Activated naive CD8-positive, alpha-beta T cell treated with anti-CD3 and anti-CD28 coated beads, Interleukin-2, amount 50 U/mL, for 24 hours (primary cell): ENCODE results near the gene RTRAF.

ENCODE experiments used
- ATAC-seq: fragments of 150-1000 bp; cut with Tn5 transposase; one replicate; pipeline ENCODE4 v1.10.0; 2021
- DNase-seq: peaks from one replicate; pipeline ENCODE4 v3.0.0; 2021
- H3K27ac Mint-ChIP-seq: one replicate; pipeline ENCODE4 v1.8.0; 2021; ENCODE audit warnings: mild to moderate bottlenecking, mixed read lengths
- H3K27me3 Mint-ChIP-seq: one replicate; pipeline ENCODE4 v1.8.0; 2021; ENCODE audit warnings: mixed read lengths
- H3K36me3 Mint-ChIP-seq: one replicate; pipeline ENCODE4 v1.8.0; 2021; ENCODE audit warnings: low read depth, mixed read lengths
- H3K4me1 Mint-ChIP-seq: one replicate; pipeline ENCODE4 v1.8.0; 2021; ENCODE audit warnings: mixed read lengths
- H3K4me3 Mint-ChIP-seq: one replicate; pipeline ENCODE4 v1.8.0; 2021; ENCODE audit warnings: mild to moderate bottlenecking, moderate library complexity, mixed read lengths
- H3K9me3 Mint-ChIP-seq: one replicate; pipeline ENCODE4 v1.8.0; 2021; ENCODE audit warnings: mixed read lengths

The RTRAF gene

DNA sequence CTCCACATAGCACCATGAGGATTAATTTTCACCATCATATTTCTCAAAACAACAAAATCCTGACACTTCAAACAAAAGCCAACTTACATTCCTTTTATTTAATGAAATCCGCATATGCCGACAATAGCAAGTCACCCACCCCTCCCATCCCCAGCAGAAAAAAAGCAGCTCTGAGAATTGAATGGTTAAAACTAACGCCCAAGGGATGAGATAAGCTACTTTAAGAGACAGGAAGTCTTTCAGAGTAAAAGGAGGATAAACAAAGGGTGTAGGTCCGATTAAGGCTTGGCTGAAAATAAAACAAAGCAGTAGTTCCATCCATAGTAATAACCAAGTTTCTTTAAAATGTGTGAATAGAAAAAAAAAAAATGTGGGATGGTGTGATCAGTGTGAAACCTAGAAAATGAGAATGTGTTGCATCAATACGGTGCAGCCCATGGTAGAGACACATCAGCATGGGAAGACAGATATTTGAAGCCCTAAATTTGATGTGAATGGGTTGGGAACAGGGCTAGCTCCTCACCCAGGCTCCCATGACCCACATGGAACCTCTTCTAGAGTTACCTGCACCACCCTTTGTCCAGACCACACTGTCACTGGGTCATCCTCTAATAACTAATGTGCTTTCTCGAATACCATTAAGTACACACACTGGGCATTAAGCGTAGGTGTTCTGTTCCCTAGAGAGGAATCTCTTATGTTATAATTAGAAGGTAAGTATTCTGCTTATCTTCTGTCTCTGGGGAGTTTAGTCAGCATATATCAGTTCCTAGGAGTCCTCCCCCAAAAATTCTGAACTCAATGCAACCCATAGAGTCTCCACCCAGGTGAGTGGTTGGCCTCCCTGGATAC, 31.7 kb downstream of the RTRAF start:
- peaks cover 46% of the 10 kb centered on the region for H3K4me1 Mint-ChIP-seq
- no peak overlapping the region for H3K4me3 Mint-ChIP-seq
- H3K27ac Mint-ChIP-seq: no peak overlapping the region
- H3K9me3 Mint-ChIP-seq: no peaks in the 10 kb centered on the region
- DNase-seq: no peak
- ATAC-seq: no peak
- H3K27me3 Mint-ChIP-seq: peaks cover 6% of the 10 kb centered on the region
- no peaks in the 10 kb centered on the region for H3K36me3 Mint-ChIP-seq

- peaks cover 1% of the 10 kb centered on the region for H3K27me3 Mint-ChIP-seq
- no peak overlapping the region for H3K4me3 Mint-ChIP-seq
- H3K9me3 Mint-ChIP-seq: no peaks in the 10 kb centered on the region
- ATAC-seq (peak; percentile 94), DNase-seq (no peak)
- peaks cover 47% of the 10 kb centered on the region for H3K4me1 Mint-ChIP-seq
- H3K27ac Mint-ChIP-seq: no peak overlapping the region
- no peaks in the 10 kb centered on the region for H3K36me3 Mint-ChIP-seq
Observed at GRCh38 chr14:52021957-52022600, 32.7 kb downstream of the RTRAF start.

DNA sequence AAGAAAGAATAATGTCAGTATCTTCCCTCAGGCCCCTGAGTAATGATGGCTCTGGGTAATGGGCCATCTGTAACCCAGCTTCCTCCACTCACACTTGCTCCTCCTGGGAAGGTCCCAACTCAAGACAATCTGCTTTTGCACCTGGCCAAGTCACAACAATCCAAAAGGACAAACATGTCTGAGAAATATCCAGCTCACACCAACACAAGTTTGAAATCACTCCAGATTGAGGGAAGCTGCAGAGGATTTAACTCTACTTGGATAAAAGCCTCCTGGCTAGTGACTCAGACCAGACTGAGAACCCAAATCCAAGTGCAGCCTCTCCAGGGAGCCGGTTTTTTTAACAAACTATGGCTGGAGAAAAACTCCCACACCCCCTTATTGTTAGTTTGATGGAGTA, 34.2 kb downstream of the RTRAF start:
- DNase-seq (no peak), ATAC-seq (no peak)
- peaks cover 47% of the 10 kb centered on the region for H3K4me1 Mint-ChIP-seq
- no peaks in the 10 kb centered on the region for H3K9me3 Mint-ChIP-seq
- no peak overlapping the region for H3K4me3 Mint-ChIP-seq
- H3K27ac Mint-ChIP-seq: no peak overlapping the region
- H3K27me3 Mint-ChIP-seq: no peaks in the 10 kb centered on the region
- H3K36me3 Mint-ChIP-seq: no peaks in the 10 kb centered on the region

DNA sequence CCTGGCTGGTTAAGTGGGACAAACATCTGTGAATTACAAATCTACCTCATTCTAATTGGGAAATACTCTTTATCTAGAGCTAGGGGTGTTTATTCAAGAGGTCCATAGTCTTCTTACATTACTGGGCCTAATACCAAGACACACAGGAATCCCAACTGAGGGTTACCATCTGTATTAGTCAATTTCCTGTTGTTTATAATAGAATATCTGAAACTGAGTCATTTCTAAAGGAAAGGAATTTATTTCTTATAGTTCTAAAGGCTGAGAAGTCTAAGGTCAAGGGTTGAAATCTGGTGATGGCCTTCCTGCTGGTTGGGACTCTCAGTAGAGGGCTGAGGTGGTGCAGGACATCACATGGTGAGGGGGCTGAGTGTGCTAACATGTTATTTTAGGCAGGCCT, 36.0 kb downstream of the RTRAF start:
- H3K36me3 Mint-ChIP-seq: no peaks in the 10 kb centered on the region
- no peak for DNase-seq

DNA sequence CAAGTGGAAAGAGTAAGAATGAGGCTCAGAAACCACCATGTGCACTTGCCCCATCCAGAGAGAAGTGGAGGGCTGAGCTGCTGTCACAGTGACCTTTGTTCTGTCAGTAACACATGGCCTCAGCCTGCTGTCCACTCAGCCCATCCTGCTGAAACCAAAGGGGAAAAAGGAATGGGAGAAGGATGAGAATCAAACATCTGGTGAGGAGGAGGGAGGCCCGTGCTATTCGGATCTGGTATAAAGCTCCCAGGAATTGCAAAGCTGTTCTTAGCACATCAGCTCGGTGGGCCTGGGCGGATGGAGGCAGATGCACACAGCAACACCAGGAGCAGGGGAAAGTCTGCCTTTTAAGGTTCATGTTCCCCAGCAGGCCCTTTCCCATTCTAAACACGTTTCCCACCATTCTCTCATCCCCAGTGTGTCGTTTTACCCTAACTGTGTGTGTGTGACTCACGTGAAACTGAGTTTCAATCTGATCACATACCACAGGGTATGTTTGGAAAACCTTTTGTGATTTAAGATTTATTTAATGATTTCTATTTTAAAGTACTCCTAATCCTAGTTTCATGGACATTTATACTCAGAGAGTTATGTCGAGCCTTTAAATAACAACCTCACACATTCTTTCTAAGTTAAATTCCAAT, 36.8 kb downstream of the RTRAF start:
- no peak for ATAC-seq
- H3K27me3 Mint-ChIP-seq: no peaks in the 10 kb centered on the region
- no peaks in the 10 kb centered on the region for H3K36me3 Mint-ChIP-seq
- peaks cover 31% of the 10 kb centered on the region for H3K4me1 Mint-ChIP-seq
- H3K9me3 Mint-ChIP-seq: no peaks in the 10 kb centered on the region
- H3K27ac Mint-ChIP-seq: no peak overlapping the region
- DNase-seq: no peak
- no peak overlapping the region for H3K4me3 Mint-ChIP-seq

More for the DNA sequence above, 36.0 kb downstream of the RTRAF start:
- H3K27ac Mint-ChIP-seq: no peak overlapping the region
- peaks cover 40% of the 10 kb centered on the region for H3K4me1 Mint-ChIP-seq
- no peaks in the 10 kb centered on the region for H3K27me3 Mint-ChIP-seq
- ATAC-seq: no peak
- H3K4me3 Mint-ChIP-seq: no peak overlapping the region
- H3K9me3 Mint-ChIP-seq: no peaks in the 10 kb centered on the region

DNA sequence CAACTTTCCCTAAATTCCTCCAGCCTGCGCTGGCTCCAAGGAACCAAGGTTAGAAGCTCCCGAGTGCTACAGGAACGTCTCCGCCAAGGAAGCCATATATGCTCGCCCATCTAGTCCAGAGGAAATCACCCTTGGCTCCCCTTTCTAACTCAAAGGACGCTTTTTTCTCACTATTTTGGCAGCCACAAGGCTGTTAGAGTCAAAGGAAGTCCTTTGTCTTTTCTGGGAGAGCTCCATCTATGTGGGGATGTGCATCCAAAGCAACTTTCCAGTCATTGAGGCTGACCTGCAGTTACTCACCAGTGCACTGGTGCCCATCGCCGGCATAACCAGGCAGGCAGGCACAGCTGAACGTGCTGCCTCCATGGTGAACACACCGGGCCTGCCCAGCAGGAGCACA, 37.6 kb downstream of the RTRAF start:
- no peak for DNase-seq
- Mint-ChIP-seq H3K4me3 (no peak overlapping the region), H3K9me3 (no peaks in the 10 kb centered on the region)

DNA sequence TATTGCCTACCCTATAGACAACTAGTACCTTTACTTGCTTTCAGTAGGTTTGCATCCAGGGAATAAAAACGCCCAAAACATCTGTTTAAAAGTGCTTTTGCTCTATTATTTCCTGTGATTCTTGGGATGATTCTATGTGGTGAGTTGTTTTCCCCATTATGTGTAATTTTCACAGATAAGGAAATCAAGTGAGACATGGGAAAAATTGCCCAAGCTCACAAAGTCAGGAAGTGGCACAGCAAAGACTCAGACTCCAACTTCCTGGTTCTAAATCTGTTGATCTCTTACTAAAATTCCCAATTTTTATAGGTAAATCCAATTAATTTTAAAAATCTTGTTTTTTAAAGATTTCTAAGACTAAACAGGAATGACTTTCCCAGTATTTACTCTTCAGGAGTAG, 40.5 kb downstream of the RTRAF start:
- H3K36me3 Mint-ChIP-seq: no peaks in the 10 kb centered on the region
- ATAC-seq (no peak), DNase-seq (no peak)
- H3K4me1 Mint-ChIP-seq: peaks cover 11% of the 10 kb centered on the region
- H3K27me3 Mint-ChIP-seq: peaks cover 3% of the 10 kb centered on the region
- no peaks in the 10 kb centered on the region for H3K9me3 Mint-ChIP-seq
- no peak overlapping the region for H3K4me3 Mint-ChIP-seq
- H3K27ac Mint-ChIP-seq: no peak overlapping the region

More for the DNA sequence above, 37.6 kb downstream of the RTRAF start:
- Mint-ChIP-seq H3K27me3 (no peaks in the 10 kb centered on the region), H3K4me1 (peaks cover 24% of the 10 kb centered on the region), H3K36me3 (no peaks in the 10 kb centered on the region), H3K27ac (no peak overlapping the region)
- no peak for ATAC-seq

- Mint-ChIP-seq H3K36me3 (no peaks in the 10 kb centered on the region), H3K4me1 (peaks cover 4% of the 10 kb centered on the region), H3K27me3 (peaks cover 3% of the 10 kb centered on the region), H3K4me3 (no peak overlapping the region), H3K27ac (no peak overlapping the region), H3K9me3 (peaks cover 9% of the 10 kb centered on the region)
- ATAC-seq (no peak), DNase-seq (no peak)
Observed at GRCh38 chr14:52031781-52032180, 42.4 kb downstream of the RTRAF start.

DNA sequence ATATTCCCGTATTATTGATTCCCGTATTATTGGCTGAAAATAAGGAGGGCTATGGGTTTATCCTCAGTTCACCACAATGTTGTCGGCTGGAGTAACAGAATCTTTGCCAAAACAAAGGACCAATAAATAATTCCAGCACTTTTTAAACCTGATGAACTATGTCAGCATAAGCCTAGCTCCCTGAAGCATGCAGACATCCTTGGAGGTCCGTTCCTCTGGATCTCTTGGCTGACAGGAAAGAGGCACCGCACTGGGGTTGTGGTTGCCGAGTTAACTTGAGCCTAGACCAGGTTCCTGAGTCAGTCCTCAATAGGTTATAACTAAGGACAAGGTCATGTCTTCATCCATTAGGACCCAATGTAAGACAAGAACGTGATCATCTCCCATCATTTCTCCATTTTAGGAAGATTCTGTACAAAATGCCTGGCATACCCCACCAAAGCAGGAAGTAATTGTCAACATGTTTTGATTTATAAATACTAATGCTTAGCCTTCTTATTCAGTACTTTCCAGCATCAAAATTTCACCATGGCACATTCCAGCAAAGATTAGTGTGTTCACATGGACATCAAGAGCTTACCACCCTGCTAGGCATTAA, 43.0 kb downstream of the RTRAF start:
- Mint-ChIP-seq H3K4me1 (peaks cover 4% of the 10 kb centered on the region), H3K27me3 (peaks cover 3% of the 10 kb centered on the region), H3K9me3 (peaks cover 11% of the 10 kb centered on the region), H3K4me3 (no peak overlapping the region), H3K36me3 (no peaks in the 10 kb centered on the region), H3K27ac (no peak overlapping the region)
- ATAC-seq (no peak), DNase-seq (no peak)

- ATAC-seq (no peak), DNase-seq (no peak)
- Mint-ChIP-seq H3K4me1 (peaks cover 4% of the 10 kb centered on the region), H3K9me3 (peaks cover 11% of the 10 kb centered on the region), H3K27ac (no peak overlapping the region), H3K27me3 (peaks cover 4% of the 10 kb centered on the region), H3K36me3 (no peaks in the 10 kb centered on the region), H3K4me3 (no peak overlapping the region)
Observed at GRCh38 chr14:52033101-52033642, 43.8 kb downstream of the RTRAF start.

DNA sequence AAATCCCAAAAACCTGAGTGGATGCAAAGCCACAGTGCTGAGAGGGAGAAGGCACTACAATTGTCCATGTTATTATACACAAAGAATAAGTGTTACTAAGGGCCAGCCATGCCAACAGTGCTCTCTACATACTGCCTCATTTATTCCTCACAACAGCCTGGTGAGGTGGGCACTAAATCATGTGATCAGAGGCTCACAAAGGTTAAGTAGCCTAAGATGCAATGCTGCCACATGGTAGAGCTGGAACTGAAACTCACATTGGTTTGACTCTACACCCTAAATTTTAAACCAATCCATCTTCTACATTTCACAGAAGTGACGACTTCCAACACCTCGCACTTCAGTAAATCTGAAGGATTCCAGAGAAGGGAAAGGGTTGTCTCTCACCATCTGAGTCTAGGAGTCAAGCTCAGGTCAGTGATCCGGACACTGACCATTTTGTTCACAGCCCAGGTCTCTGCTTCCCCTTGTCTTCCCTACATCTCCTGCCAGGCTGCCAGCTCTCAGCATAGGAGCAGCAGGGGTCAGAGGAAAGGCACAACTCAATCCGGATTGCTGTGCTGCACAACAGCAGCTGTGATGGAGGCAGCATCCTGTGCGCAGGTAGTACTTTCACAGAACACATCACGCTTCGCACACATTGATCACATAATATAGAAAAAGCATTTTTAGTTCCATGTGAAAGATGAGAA, 49.9 kb downstream of the RTRAF start:
- ATAC-seq: no peak

GRCh38 chr14:52040598-52040997, 51.3 kb downstream of the RTRAF start:
- no peak for DNase-seq
- Mint-ChIP-seq H3K27ac (no peak overlapping the region), H3K36me3 (no peaks in the 10 kb centered on the region), H3K9me3 (peaks cover 11% of the 10 kb centered on the region), H3K27me3 (peaks cover 6% of the 10 kb centered on the region), H3K4me1 (peaks cover 16% of the 10 kb centered on the region), H3K4me3 (no peak overlapping the region)
- no peak for ATAC-seq

More for the DNA sequence above, 49.9 kb downstream of the RTRAF start:
- no peak overlapping the region for H3K27ac Mint-ChIP-seq
- no peak for DNase-seq
- H3K9me3 Mint-ChIP-seq: peaks cover 11% of the 10 kb centered on the region
- peaks cover 7% of the 10 kb centered on the region for H3K4me1 Mint-ChIP-seq
- no peaks in the 10 kb centered on the region for H3K36me3 Mint-ChIP-seq
- H3K4me3 Mint-ChIP-seq: no peak overlapping the region
- peaks cover 8% of the 10 kb centered on the region for H3K27me3 Mint-ChIP-seq

DNA sequence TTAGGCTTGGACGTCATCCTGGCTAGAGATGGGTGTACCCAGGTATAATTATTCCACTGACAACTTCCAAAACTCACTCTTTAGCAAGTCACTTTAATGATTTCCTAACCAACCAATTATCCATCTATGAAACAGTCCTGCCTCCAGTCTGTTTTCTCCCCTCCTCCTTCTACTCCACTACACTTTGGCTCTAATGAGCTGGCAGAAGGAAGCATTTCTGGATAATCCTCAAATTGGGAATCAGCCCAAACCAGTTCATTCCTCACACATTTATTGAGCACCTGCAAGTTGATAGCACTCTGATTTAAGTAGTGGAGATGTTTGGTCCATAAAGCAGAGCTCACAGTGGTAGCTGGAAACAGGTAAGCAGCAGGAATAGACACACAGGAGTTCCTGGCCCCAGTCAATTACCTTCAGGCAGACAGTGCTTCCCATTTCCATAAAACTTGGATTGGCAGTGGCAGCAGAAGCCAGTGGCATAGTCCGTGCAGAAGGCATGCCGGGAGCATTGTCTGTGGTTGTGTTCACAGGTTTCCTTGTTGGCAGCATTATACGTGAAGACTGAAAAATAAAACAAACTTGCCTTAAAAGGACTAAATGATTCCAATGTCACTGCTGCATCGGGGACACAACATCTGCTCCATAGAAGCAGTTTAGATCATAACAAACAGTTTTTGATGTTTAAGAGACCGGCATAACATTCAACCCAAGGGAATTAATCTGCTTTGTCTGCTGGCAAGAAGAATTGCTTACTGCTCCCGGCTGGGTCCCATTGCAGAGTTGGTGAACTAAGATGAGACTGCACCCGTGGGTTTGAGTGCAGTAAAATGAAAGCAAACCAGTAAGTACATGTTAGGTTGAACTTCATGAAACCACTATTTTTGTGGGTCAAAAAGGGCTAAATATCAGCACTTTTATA, 53.3 kb downstream of the RTRAF start:
- peaks cover 6% of the 10 kb centered on the region for H3K27me3 Mint-ChIP-seq
- H3K4me1 Mint-ChIP-seq: peaks cover 17% of the 10 kb centered on the region
- no peaks in the 10 kb centered on the region for H3K9me3 Mint-ChIP-seq
- H3K36me3 Mint-ChIP-seq: no peaks in the 10 kb centered on the region
- ATAC-seq: no peak
- no peak overlapping the region for H3K4me3 Mint-ChIP-seq
- DNase-seq: no peak
- no peak overlapping the region for H3K27ac Mint-ChIP-seq
